Neural cell (in vitro differentiated cells): ENCODE measurements around the gene CD83. TPM values are rescaled to one million over a fixed set of nuclear protein-coding genes. Genes with fewer than 3 reads are reported as not detected.

Source experiments
- H2AFZ ChIP-seq: fragments of 200-600, 300-800 bp; sonication (generic), shearing (Covaris generic); 2 replicates; pipeline ENCODE4 v1.6.0; 2014; ENCODE audit warnings: low read depth, mild to moderate bottlenecking, antibody characterized with exemption, low read length, moderate library complexity
- H3F3A ChIP-seq: fragments of 200-600 bp; shearing (Covaris generic); 2 replicates; pipeline ENCODE4 v1.6.1; 2016; ENCODE audit warnings: mild to moderate bottlenecking, moderate library complexity, mixed read lengths, antibody characterized with exemption, low read length; ENCODE audit not compliant: insufficient read depth, poor library complexity, severe bottlenecking
- H3K27ac ChIP-seq: fragments of 200-600, 300-800 bp; sonication (generic), shearing (Covaris generic); 2 replicates; pipeline ENCODE4 v1.5.1; 2014; ENCODE audit warnings: mild to moderate bottlenecking, low read length, moderate library complexity
- H3K27me3 ChIP-seq: fragments of 300-800, 200-600 bp; sonication (generic), shearing (Covaris generic); 2 replicates; pipeline ENCODE4 v1.6.0; 2014; ENCODE audit warnings: mild to moderate bottlenecking, low read depth, low read length, moderate library complexity; ENCODE audit not compliant: insufficient read depth
- H3K36me3 ChIP-seq: fragments of 300-800, 200-600 bp; sonication (generic), shearing (Covaris generic); 2 replicates; pipeline ENCODE4 v1.5.1; 2014; ENCODE audit warnings: mild to moderate bottlenecking, antibody characterized with exemption, low read length, moderate library complexity; ENCODE audit not compliant: insufficient read depth
- H3K4me2 ChIP-seq: fragments of 300-800, 200-600 bp; sonication (generic), shearing (Covaris generic); 2 replicates; pipeline ENCODE4 v1.6.0; 2014; ENCODE audit warnings: mild to moderate bottlenecking, low read length
- H3K4me3 ChIP-seq: fragments of 300-800, 200-600 bp; sonication (generic), shearing (Covaris generic); 2 replicates; pipeline ENCODE4 v1.5.1; 2014; ENCODE audit warnings: mild to moderate bottlenecking, low read length, moderate library complexity
- H3K79me2 ChIP-seq: fragments of 200-600 bp; shearing (Covaris generic); replicated peaks from 2 replicates; pipeline ENCODE4 v1.6.0; 2014; ENCODE audit warnings: mild to moderate bottlenecking, low read length, moderate library complexity; ENCODE audit not compliant: insufficient read depth
- H3K9ac ChIP-seq: fragments of 300-800, 200-600 bp; sonication (generic), shearing (Covaris generic); 2 replicates; pipeline ENCODE4 v1.6.1; 2016; ENCODE audit warnings: mild to moderate bottlenecking, low read length, mixed read lengths
- H3K9me2 ChIP-seq: fragments of 200-600 bp; shearing (Covaris generic); 2 replicates; pipeline ENCODE4 v1.6.1; 2016; ENCODE audit warnings: mild to moderate bottlenecking, low read length, mixed read lengths; ENCODE audit not compliant: insufficient read depth
- H3K9me3 ChIP-seq: fragments of 200-600, 300-800 bp; sonication (generic), shearing (Covaris generic); 2 replicates; pipeline ENCODE4 v1.6.1; 2016; ENCODE audit warnings: mild to moderate bottlenecking, mixed run types, low read length, moderate library complexity, mixed read lengths
- H4K20me1 ChIP-seq: fragments of 200-600 bp; shearing (Covaris generic); 2 replicates; pipeline ENCODE4 v1.6.1; 2016; ENCODE audit warnings: mild to moderate bottlenecking, mixed run types; ENCODE audit not compliant: insufficient read depth
- EP300 ChIP-seq: fragments of 450-650 bp; conservative IDR thresholded peaks from 2 replicates; pipeline ENCODE4 v1.6.1; 2014; ENCODE audit warnings: antibody characterized with exemption, mild to moderate bottlenecking, moderate library complexity; ENCODE audit not compliant: poor library complexity, severe bottlenecking
- EZH2 ChIP-seq: fragments of 200-600, 300-800 bp; shearing (Covaris generic), sonication (generic); IDR thresholded peaks from 2 replicates; pipeline ENCODE4 v1.6.1; 2014; ENCODE audit warnings: antibody characterized with exemption, low read length, borderline replicate concordance, mild to moderate bottlenecking; ENCODE audit not compliant: insufficient read depth, poor library complexity, severe bottlenecking
- MXI1 ChIP-seq: fragments of 450-650 bp; conservative IDR thresholded peaks from 2 replicates; pipeline ENCODE4 v1.6.1; 2014; ENCODE audit warnings: antibody characterized with exemption, mild to moderate bottlenecking; ENCODE audit not compliant: poor library complexity, severe bottlenecking
- POLR2AphosphoS5 ChIP-seq: IDR thresholded peaks from 2 replicates; pipeline ENCODE4 v1.6.1; 2012
- RAD21 ChIP-seq: fragments of 450-650 bp; conservative IDR thresholded peaks from 2 replicates; pipeline ENCODE4 v1.6.1; 2014; ENCODE audit warnings: antibody characterized with exemption, mild to moderate bottlenecking, moderate library complexity
- SMC3 ChIP-seq: fragments of 450-650 bp; conservative IDR thresholded peaks from 2 replicates; pipeline ENCODE4 v1.6.1; 2014; ENCODE audit warnings: antibody characterized with exemption, mild to moderate bottlenecking, moderate library complexity; ENCODE audit not compliant: poor library complexity
- TAF1 ChIP-seq: IDR thresholded peaks from 2 replicates; pipeline ENCODE4 v1.6.1; 2012; ENCODE audit warnings: low read depth
- polyA plus RNA-seq: library from polyadenylated mRNA; depleted of rRNA; stranded (reverse); fragments of >200 nt; gene quantifications from 2 replicates; pipeline ENCODE4 v1.2.3, GENCODE V29; 2014
- TF ChIP-seq, protein P1 (sequence below): fragments of 450-650 bp; IDR thresholded peaks from 2 replicates; pipeline ENCODE4 v1.5.1; 2014; ENCODE audit warnings: antibody characterized with exemption, mild to moderate bottlenecking, moderate library complexity; ENCODE audit not compliant: poor library complexity, severe bottlenecking
- TF ChIP-seq, protein P2 (sequence below): IDR thresholded peaks from 2 replicates; pipeline ENCODE4 v1.6.1; 2012; ENCODE audit warnings: borderline replicate concordance

The CD83 gene
- polyA plus RNA-seq, 1 donor from 2014 or later = 17.0 TPM

GRCh38 chr6:14100138-14100537 is 17.4 kb upstream of the CD83 start:
- H3K9me3 ChIP-seq = no peaks in the 10 kb centered on the region
- no peaks in the 10 kb centered on the region for H4K20me1 ChIP-seq
- no peak for TF ChIP-seq EZH2
- no peak for TF ChIP-seq MXI1
- TF ChIP-seq SMC3 = no peak
- no peak for TF ChIP-seq TAF1
- no peak for TF ChIP-seq EP300
- TF ChIP-seq POLR2AphosphoS5 = no peak
- TF ChIP-seq, protein P1, sequence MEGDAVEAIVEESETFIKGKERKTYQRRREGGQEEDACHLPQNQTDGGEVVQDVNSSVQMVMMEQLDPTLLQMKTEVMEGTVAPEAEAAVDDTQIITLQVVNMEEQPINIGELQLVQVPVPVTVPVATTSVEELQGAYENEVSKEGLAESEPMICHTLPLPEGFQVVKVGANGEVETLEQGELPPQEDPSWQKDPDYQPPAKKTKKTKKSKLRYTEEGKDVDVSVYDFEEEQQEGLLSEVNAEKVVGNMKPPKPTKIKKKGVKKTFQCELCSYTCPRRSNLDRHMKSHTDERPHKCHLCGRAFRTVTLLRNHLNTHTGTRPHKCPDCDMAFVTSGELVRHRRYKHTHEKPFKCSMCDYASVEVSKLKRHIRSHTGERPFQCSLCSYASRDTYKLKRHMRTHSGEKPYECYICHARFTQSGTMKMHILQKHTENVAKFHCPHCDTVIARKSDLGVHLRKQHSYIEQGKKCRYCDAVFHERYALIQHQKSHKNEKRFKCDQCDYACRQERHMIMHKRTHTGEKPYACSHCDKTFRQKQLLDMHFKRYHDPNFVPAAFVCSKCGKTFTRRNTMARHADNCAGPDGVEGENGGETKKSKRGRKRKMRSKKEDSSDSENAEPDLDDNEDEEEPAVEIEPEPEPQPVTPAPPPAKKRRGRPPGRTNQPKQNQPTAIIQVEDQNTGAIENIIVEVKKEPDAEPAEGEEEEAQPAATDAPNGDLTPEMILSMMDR = no peak
- TF ChIP-seq, protein P2, sequence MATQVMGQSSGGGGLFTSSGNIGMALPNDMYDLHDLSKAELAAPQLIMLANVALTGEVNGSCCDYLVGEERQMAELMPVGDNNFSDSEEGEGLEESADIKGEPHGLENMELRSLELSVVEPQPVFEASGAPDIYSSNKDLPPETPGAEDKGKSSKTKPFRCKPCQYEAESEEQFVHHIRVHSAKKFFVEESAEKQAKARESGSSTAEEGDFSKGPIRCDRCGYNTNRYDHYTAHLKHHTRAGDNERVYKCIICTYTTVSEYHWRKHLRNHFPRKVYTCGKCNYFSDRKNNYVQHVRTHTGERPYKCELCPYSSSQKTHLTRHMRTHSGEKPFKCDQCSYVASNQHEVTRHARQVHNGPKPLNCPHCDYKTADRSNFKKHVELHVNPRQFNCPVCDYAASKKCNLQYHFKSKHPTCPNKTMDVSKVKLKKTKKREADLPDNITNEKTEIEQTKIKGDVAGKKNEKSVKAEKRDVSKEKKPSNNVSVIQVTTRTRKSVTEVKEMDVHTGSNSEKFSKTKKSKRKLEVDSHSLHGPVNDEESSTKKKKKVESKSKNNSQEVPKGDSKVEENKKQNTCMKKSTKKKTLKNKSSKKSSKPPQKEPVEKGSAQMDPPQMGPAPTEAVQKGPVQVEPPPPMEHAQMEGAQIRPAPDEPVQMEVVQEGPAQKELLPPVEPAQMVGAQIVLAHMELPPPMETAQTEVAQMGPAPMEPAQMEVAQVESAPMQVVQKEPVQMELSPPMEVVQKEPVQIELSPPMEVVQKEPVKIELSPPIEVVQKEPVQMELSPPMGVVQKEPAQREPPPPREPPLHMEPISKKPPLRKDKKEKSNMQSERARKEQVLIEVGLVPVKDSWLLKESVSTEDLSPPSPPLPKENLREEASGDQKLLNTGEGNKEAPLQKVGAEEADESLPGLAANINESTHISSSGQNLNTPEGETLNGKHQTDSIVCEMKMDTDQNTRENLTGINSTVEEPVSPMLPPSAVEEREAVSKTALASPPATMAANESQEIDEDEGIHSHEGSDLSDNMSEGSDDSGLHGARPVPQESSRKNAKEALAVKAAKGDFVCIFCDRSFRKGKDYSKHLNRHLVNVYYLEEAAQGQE = no peak
- TF ChIP-seq RAD21 = no peak
- no peaks in the 10 kb centered on the region for H3F3A ChIP-seq
- H3K4me2 ChIP-seq = no peak overlapping the region
- H3K9ac ChIP-seq = no peak overlapping the region
- no peak overlapping the region for H3K4me3 ChIP-seq
- H3K27me3 ChIP-seq = no peaks in the 10 kb centered on the region
- no peaks in the 10 kb centered on the region for H3K9me2 ChIP-seq
- H3K27ac ChIP-seq = no peak overlapping the region
- H2AFZ ChIP-seq = no peak overlapping the region
- H3K36me3 ChIP-seq = no peaks in the 10 kb centered on the region
- H3K79me2 ChIP-seq = no peaks in the 10 kb centered on the region

GRCh38 chr6:14100966-14101365 is 16.6 kb upstream of the CD83 start:
- Histone ChIP-seq H3K79me2 (no peaks in the 10 kb centered on the region), H4K20me1 (no peaks in the 10 kb centered on the region), H3F3A (no peaks in the 10 kb centered on the region), H3K4me2 (no peak overlapping the region), H3K9me3 (no peaks in the 10 kb centered on the region), H3K4me3 (no peak overlapping the region), H3K9me2 (no peaks in the 10 kb centered on the region), H2AFZ (no peak overlapping the region), H3K27me3 (no peaks in the 10 kb centered on the region), H3K27ac (no peak overlapping the region), H3K36me3 (no peaks in the 10 kb centered on the region), H3K9ac (no peak overlapping the region)
- TF ChIP-seq RAD21 (no peak), EZH2 (no peak), TAF1 (no peak), POLR2AphosphoS5 (no peak), SMC3 (no peak), MXI1 (no peak), EP300 (no peak)
- TF ChIP-seq, protein P2 = no peak
- TF ChIP-seq, protein P1 = no peak
